Large intestine (tissue), 3 donors: ENCODE data around the gene E2F8. TPM values are rescaled to one million over a fixed set of nuclear protein-coding genes. Genes with fewer than 3 reads are reported as not detected.

Experiments
- DNase-seq, 2 donors: peaks; one replicate each; pipeline versions ENCODE4 v3.0.0 to v3.0.0-alpha.2; 2013
- H3K27ac ChIP-seq: one replicate; pipeline ENCODE4 v1.5.1; 2013; ENCODE audit warnings: low read length
- H3K27me3 ChIP-seq: 2 replicates; pipeline ENCODE4 v1.6.1; 2013; ENCODE audit warnings: low read length; ENCODE audit not compliant: control insufficient read depth, insufficient read depth
- H3K36me3 ChIP-seq: 2 replicates; pipeline ENCODE4 v1.6.1; 2013; ENCODE audit warnings: low read length; ENCODE audit not compliant: control insufficient read depth, insufficient read depth
- H3K4me1 ChIP-seq: one replicate; pipeline ENCODE4 v1.6.1; 2013; ENCODE audit warnings: low read length; ENCODE audit not compliant: control insufficient read depth, insufficient read depth
- H3K4me3 ChIP-seq: one replicate; pipeline ENCODE4 v1.5.1; 2013; ENCODE audit warnings: low read length
- H3K9me3 ChIP-seq: one replicate; pipeline ENCODE4 v1.6.1; 2013; ENCODE audit warnings: mild to moderate bottlenecking, low read depth, low read length, moderate library complexity; ENCODE audit not compliant: control insufficient read depth
- WGBS: methylation state at CpG from one replicate; pipeline ENCODE4 v1.1.5; 2013; ENCODE audit warnings: low lambda C conversion rate; ENCODE audit not compliant: insufficient coverage; 5-methylcytosine and 5-hydroxymethylcytosine counted together
- polyA plus RNA-seq: library from polyadenylated mRNA; unstranded; fragments of 120-200 nt; gene quantifications from one replicate; pipeline ENCODE4 v1.2.1, GENCODE V29; 2013

E2F8 gene
- polyA plus RNA-seq, 1 donor = 17.7 TPM

GRCh38 chr11:19204836-19205235 lies 35.9 kb downstream of the E2F8 start:
- DNase-seq = peak; percentile 49 to 75
- WGBS = 13% methylated on average over 2 of the region's 5 CpGs
- Histone ChIP-seq H3K4me3 (no peak overlapping the region), H3K27me3 (no peaks in the 10 kb centered on the region), H3K27ac (no peak overlapping the region), H3K36me3 (no peaks in the 10 kb centered on the region), H3K9me3 (no peaks in the 10 kb centered on the region), H3K4me1 (peaks cover 6% of the 10 kb centered on the region)

- DNase-seq = no peak
- H3K27me3 ChIP-seq = no peaks in the 10 kb centered on the region
- H3K27ac ChIP-seq = no peak within 1 kb of the TSS
- H3K36me3 ChIP-seq = no peaks in the 10 kb centered on the region
- 67% methylated on average over 1 of the region's 7 CpGs for WGBS
- no peaks in the 10 kb centered on the region for H3K9me3 ChIP-seq
- no peak within 1 kb of the TSS for H3K4me3 ChIP-seq
- peaks cover 15% of the 10 kb centered on the region for H3K4me1 ChIP-seq
Measured at GRCh38 chr11:19201737-19202605, 38.8 kb downstream of the E2F8 start, which contains the start of gene CSRP3. Gene CSRP3 (minus strand): TSS chr11:19201983. CDS start chr11:19192448, 9,535 bp downstream.

GRCh38 chr11:19200410-19201201 lies 40.1 kb downstream of the E2F8 start:
- peak overlapping the region; percentile 30 for H3K27ac ChIP-seq
- DNase-seq = peak; percentile 20 to 55
- no peaks in the 10 kb centered on the region for H3K9me3 ChIP-seq
- H3K27me3 ChIP-seq = no peaks in the 10 kb centered on the region
- H3K36me3 ChIP-seq = no peaks in the 10 kb centered on the region
- WGBS = no CpG with 5 or more reads among the region's 6 CpGs
- H3K4me1 ChIP-seq = peaks cover 15% of the 10 kb centered on the region
- no peak overlapping the region for H3K4me3 ChIP-seq

- peak; percentile 38 to 69 for DNase-seq
- 0% methylated on average over 3 of the region's 3 CpGs for WGBS
Measured at GRCh38 chr11:19199771-19200170, 41.0 kb downstream of the E2F8 start.

GRCh38 chr11:19199048-19199447 lies 41.7 kb downstream of the E2F8 start:
- H3K27ac ChIP-seq = no peak overlapping the region
- peak in 1 of 2 donors; percentile 53 for DNase-seq
- H3K4me1 ChIP-seq = peaks cover 15% of the 10 kb centered on the region
- no peaks in the 10 kb centered on the region for H3K36me3 ChIP-seq
- WGBS = no CpG with 5 or more reads among the region's 7 CpGs
- no peaks in the 10 kb centered on the region for H3K9me3 ChIP-seq
- no peak overlapping the region for H3K4me3 ChIP-seq
- H3K27me3 ChIP-seq = no peaks in the 10 kb centered on the region

More at GRCh38 chr11:19199771-19200170, 41.0 kb downstream of the E2F8 start:
- Histone ChIP-seq H3K36me3 (no peaks in the 10 kb centered on the region), H3K27me3 (no peaks in the 10 kb centered on the region), H3K27ac (peak overlapping the region; percentile 30), H3K4me3 (no peak overlapping the region), H3K4me1 (peaks cover 15% of the 10 kb centered on the region), H3K9me3 (no peaks in the 10 kb centered on the region)

GRCh38 chr11:19196432-19196831 lies 44.3 kb downstream of the E2F8 start:
- 100% methylated on average over 1 of the region's 6 CpGs for WGBS
- no peaks in the 10 kb centered on the region for H3K36me3 ChIP-seq
- DNase-seq = no peak

GRCh38 chr11:19194620-19195308 lies 46.0 kb downstream of the E2F8 start:
- Histone ChIP-seq H3K9me3 (no peaks in the 10 kb centered on the region), H3K4me1 (peaks cover 9% of the 10 kb centered on the region), H3K27me3 (no peaks in the 10 kb centered on the region), H3K27ac (no peak overlapping the region), H3K36me3 (no peaks in the 10 kb centered on the region), H3K4me3 (no peak overlapping the region)
- 71% methylated on average over 1 of the region's 4 CpGs for WGBS
- DNase-seq = no peak

More at GRCh38 chr11:19196432-19196831, 44.3 kb downstream of the E2F8 start:
- no peak overlapping the region for H3K4me3 ChIP-seq
- H3K27me3 ChIP-seq = no peaks in the 10 kb centered on the region
- H3K9me3 ChIP-seq = no peaks in the 10 kb centered on the region
- no peak overlapping the region for H3K27ac ChIP-seq
- H3K4me1 ChIP-seq = peaks cover 15% of the 10 kb centered on the region

DNA sequence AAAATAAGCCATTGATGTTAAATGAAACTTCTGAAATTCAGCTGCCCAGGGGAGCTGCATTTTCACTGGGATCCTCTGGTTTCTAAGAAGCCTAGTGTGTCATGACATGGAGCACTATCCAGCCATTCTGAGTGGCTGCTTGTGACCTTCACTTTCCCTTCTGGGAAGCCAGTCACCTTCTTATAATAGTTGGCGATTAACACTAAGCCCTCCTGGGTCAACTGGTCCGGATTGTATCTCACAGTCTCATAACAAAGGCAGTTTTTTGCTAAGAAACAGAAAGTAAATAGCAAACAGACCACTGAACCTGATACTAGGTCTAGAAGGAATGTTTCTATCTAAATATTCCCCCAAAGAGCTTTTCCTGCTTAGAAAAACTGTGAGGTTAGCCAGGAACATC lies 46.8 kb downstream of the E2F8 start:
- no CpG with 5 or more reads among the region's 2 CpGs for WGBS
- DNase-seq = peak in 1 of 2 donors; percentile 45
- Histone ChIP-seq H3K27ac (no peak overlapping the region), H3K4me1 (peaks cover 1% of the 10 kb centered on the region), H3K4me3 (no peak overlapping the region), H3K9me3 (no peaks in the 10 kb centered on the region), H3K27me3 (no peaks in the 10 kb centered on the region), H3K36me3 (no peaks in the 10 kb centered on the region)

DNA sequence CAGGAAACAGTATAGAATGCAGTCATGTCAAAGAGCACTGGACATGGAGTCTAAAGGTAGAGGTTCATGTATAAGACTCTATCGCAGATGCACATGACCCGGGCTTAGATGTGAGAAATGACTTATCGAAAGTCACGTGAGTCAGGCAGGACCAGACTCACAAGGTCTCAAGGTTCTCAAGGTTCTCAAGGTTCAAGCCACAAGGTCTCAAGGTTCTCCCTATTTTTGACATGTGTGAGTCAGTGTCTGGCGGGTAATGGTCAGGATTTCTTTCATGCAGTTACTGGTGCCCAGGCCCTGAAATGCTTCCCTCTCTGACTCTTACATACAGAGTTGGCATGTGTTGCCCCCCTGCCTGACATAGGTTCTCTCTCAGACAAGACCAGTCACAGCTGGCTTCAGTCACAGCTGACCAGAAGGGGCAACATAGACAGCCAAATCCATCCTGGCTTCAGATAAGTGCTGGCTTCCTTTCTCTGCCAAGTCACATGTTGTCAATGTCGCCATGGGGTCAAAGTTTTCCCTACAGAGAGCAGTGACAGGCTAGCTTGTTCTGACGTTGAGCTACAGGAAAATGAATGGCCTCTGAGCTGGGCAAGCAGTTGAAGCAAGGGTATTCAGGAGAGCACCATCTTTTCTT lies 49.1 kb downstream of the E2F8 start:
- Histone ChIP-seq H3K27me3 (no peaks in the 10 kb centered on the region), H3K4me1 (no peaks in the 10 kb centered on the region), H3K27ac (no peak overlapping the region), H3K36me3 (no peaks in the 10 kb centered on the region), H3K4me3 (no peak overlapping the region), H3K9me3 (no peaks in the 10 kb centered on the region)
- peak; percentile 75 to 89 for DNase-seq
- no CpG with 5 or more reads among the region's 7 CpGs for WGBS
